ENCODE measurements around the gene HLA-DQA1.
"Not testable (repeated sequence)": the region's sequence is repeated elsewhere in the genome, so short reads cannot be mapped to it uniquely, and the experiment has no call there.

HLA-DQA1 gene

DNA sequence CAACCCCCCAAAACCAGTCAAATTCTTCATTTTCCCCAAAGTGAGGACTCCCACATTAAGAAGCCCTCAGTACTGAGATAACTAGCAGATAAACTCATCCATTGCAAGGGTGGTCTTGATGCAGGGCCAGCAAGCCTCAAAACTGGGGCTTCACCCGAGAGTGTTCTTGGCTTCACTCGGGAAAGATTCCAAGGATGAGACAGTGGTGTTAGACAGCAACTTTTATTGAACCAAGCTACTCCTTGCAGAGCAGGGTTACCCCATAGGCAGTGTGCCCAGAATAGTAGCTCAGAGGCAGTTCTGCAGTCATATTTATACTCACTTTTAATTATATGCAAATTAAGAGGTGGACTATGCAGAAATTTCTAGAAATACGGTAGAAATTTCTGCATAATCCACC lies 15.8 kb upstream of the HLA-DQA1 start:
- DNase-seq (ENCODE audit: low spot score) (no peak), FAIRE-seq (no peak)

DNA sequence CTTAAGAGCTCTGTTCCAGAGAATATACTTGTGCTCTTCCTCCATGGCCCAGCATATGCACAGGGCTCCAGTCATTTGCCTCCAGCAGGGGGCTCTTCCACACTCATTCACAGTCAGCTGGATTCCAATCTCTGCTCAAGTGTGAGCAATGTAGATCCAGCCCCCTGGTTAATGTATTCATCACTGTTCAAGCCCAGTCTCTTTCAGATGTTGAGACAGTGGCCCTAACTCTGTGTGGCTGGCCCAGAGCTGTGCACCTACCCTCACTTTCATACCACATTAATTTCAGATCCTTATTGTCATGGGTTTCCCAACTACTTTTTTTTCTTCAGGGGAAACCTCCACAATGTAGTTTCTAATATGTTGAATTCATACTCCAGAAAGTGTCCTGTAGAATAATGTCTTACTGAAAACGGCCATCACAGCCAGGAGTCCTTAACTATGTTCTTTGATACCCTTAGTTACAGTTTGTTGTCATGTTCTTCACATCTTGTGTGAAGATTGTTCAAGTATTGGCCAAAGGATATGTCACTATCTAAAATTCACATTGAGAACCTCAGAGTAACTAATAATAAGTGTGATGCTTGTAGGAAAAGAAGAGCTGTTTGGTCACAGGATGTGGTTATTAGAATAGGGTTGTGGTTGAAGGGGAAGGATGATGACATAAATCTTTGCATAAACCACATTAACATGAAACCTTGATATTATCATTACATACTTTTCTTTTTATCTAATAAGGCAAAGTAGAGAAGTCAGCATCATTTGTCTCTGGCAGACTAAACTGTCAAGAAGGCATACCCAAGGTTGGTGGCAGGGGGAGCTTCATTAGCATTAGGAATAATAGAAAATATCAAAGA lies 14.4 kb upstream of the HLA-DQA1 start:
- DNase-seq (ENCODE audit: low spot score): peak; percentile 18

DNA sequence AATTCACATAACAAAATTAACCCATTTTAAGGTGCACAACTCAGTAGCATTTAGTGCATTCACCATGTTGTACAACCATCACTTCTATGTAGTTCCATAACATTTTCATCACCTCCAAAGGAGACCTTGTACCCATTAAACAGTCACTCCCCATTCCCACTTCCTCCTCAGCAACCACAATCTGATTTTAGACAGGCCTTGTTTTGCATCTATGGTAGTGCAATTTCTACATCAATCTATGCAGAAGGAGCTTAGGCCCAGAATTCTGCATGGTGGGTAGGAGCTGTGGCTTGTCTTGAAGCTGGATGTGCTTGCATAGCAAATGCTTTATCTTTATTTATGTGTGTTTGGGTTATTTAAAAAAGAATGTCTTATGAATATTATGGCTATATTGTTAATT lies 13.5 kb upstream of the HLA-DQA1 start:
- FAIRE-seq (no peak), DNase-seq (ENCODE audit: low spot score) (no peak)

More for the DNA sequence above, 14.4 kb upstream of the HLA-DQA1 start:
- no peak for FAIRE-seq

DNA sequence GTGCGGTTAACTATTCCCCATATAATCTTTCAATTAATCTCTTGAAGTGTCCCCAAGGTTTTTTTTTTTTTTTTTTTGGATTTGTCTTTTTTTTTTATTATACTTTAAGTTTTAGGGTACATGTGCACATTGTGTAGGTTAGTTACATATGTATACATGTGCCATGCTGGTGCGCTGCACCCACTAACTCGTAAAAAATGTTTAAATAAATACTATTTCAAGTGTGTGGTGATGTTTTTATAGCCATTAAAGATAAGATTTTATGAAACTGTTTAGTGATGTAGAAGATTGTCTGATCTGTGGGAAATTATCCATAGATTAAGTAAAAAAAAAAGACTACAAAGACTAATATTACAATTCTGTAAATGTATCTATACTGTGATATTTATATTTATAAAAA lies 12.6 kb upstream of the HLA-DQA1 start:
- FAIRE-seq: no peak
- no peak for DNase-seq (ENCODE audit: low spot score)

GRCh38 chr6:32625137-32625536 lies 12.1 kb upstream of the HLA-DQA1 start:
- DNase-seq (ENCODE audit: low spot score) (no peak), FAIRE-seq (no peak)

- DNase-seq (ENCODE audit: low spot score): no peak
- FAIRE-seq: no peak
Observed at GRCh38 chr6:32627249-32627648, 10.0 kb upstream of the HLA-DQA1 start.

DNA sequence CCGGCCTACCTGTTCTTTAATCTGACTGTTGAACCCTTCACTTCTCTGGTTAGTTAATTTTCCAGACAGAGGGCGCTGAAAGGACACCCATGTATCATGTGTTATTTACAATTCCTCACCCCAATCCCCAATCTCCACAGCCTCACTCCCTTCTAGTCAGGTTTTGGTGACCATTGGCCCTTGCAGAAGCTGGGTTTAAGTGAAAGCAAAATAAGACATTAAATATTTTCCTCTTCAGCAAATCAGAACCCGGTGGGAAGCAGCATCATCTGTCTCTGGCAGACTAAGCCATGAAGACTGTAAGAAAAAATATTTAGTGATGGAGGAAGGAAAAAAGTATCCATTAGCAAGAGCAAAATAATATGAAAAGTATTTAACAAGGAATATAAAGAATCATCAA lies 9.4 kb upstream of the HLA-DQA1 start:
- no peak for FAIRE-seq
- no peak for DNase-seq (ENCODE audit: low spot score)

GRCh38 chr6:32629793-32630192 lies 7.4 kb upstream of the HLA-DQA1 start:
- FAIRE-seq: not testable (repeated sequence)

DNA sequence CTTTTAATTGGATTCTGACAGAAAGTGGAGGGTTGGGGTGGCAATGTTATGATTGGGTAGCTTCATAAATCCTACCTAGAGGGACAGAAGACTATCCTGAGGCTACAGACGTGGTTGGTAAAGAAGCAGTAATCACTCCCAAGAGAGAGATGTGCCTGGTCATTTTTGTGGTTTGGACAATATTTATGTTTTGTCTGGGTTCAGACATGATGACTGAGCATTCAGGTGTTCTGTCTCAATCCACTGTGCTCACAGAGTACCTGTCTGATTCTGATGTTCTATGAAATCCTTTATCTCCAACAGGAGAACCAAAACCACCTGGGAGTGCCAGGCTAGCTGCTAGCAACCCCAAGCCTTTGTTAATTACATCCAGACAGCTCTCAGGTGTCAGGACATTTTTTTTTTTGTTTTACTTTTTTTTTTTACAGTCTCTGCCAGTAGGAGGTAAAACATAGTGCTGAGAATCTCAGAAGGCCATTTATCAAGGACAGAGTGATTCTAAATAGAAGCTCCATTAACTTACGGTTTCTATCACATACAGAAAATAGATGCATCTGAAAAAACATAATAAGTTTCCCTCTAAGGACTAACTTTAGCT lies 1.6 kb upstream of the HLA-DQA1 start:
- DNase-seq (ENCODE audit: low spot score): no peak
- FAIRE-seq: no peak

More at GRCh38 chr6:32629793-32630192, 7.4 kb upstream of the HLA-DQA1 start:
- not testable (repeated sequence) for DNase-seq (ENCODE audit: low spot score)

DNA sequence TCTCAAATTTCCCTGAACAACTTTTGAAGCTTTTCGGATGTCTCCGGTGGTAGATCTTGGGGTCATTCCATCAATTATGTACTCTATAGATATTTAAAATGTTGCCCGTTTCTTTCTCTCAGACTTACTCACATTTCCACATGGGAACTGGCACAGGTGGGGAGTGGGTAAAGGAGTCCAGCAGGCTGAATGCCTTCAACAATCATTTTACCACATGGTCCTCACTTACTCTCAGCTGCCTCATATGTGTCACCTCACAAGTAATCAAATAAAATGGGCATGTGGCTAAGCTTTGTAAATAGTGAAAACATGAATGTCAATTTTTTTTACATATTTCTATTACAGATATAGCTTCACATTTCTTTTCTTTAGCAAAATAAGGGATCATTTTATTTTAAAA lies 677 bp downstream of the HLA-DQA1 start:
- DNase-seq (ENCODE audit: low spot score) (no peak), FAIRE-seq (no peak)

- FAIRE-seq (no peak), DNase-seq (ENCODE audit: low spot score) (no peak)
Observed at GRCh38 chr6:32638532-32639219, 1.5 kb downstream of the HLA-DQA1 start.

DNA sequence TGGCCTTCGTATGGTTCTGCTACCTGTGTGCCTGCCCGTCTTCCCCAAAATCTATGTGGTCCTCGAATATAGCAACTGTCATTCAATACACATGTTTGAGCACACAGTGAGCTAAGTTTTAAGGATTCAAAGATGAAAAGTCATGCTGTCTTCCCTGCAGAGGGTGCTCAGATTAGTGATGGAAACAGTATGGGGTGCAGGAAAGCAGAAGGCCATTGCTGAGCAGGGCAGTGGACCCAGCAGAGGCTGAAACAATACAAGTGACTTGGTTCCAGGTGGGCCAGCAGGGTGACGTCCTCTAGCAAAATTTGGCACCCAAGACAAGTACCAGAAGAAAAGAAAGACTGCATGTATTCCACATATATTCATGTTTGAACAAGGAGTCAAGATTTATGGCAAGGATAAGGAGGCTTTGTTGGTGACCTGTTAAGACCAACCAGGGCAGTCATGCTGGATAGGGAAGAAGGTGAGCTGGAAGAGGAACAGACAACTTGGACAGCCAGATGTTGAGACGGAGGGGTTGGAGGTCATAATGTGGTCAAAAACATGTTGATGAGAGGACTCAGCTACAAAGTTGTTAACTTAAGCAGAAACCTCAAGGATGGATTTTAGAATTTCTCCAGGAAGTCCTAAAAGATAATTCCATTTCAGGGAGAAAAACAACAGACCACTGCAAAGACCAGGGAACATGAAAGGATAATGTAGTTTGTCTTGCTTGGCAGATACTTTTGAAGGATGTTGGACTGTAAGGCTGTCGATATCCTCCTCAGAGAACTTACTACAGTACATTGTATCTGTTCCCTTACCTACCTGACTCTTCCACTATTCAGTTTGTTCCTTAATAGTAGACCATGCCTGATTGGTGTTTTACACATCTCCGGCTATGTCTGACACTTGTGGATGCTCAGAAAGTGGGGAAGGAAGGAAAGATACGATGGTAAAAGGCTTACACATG lies 2.5 kb downstream of the HLA-DQA1 start:
- no peak for DNase-seq (ENCODE audit: low spot score)
- FAIRE-seq: no peak

GRCh38 chr6:32641122-32641521 lies 3.9 kb downstream of the HLA-DQA1 start:
- no peak for FAIRE-seq
- DNase-seq (ENCODE audit: low spot score): no peak

GRCh38 chr6:32641785-32642719 lies 4.8 kb downstream of the HLA-DQA1 start:
- not testable (repeated sequence) for FAIRE-seq; DNase-seq (ENCODE audit: low spot score)

DNA sequence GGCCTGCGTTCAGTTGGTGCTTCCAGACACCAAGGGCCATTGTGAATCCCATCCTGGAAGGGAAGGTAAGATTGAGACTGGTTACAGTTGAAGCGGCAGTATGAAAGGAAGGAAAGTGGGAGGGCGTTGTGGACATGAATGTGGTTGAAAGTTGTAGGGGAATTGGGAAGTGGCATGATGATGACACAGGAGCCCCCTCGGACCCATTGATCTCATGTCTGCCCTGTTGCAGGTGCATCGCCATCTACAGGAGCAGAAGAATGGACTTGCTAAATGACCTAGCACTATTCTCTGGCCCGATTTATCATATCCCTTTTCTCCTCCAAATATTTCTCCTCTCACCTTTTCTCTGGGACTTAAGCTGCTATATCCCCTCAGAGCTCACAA lies 5.5 kb downstream of the HLA-DQA1 start:
- FAIRE-seq: no peak
- no peak for DNase-seq (ENCODE audit: low spot score)

GRCh38 chr6:32643904-32644303 lies 6.7 kb downstream of the HLA-DQA1 start:
- no peak for FAIRE-seq
- DNase-seq (ENCODE audit: low spot score): no peak

- DNase-seq (ENCODE audit: low spot score) (no peak), FAIRE-seq (no peak)
Observed at GRCh38 chr6:32645047-32645703, 8.0 kb downstream of the HLA-DQA1 start.

DNA sequence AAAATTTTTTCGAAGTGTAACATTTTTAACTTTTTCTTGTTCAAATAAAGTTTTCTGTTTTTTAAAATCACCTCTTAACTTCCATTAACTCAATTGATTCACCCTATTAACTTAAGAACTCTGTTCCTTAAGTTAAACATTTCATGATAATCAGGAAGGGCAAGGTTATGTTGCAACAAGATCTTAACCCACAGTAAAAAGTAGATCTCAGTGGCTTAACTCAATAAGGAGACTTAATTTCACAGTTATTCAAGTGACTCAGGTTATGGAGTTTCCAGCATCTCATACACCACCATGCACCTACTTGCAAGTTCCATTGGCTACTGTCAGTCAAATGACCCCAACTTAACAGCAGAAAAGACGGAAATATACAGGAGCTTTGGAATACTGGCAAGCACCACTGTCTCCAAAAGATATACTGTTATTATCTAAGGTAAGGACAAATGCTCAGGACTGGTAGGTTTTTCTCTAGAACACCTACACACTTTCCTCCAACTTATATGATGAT lies 18.1 kb downstream of the HLA-DQA1 start:
- DNase-seq (ENCODE audit: low spot score) (no peak), FAIRE-seq (no peak)

DNA sequence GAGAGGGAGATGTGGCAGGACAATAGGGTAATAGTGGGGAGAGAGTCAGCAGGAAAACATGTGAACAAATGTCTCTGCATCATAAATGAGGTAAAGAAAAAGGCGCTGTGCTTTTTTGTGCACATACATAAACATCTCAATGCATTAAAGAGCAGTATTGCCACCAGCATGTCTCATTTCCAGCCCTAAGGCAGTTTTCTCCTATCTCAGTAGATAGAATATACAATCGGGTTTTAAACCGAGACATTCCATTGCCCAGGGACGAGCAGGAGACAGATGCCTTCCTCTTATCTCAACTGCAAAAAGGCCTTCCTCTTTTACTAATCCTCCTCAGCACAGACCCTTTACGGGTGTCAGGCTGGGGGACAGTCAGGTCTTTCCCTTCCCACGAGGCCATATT lies 20.1 kb downstream of the HLA-DQA1 start:
- FAIRE-seq; DNase-seq (ENCODE audit: low spot score): not testable (repeated sequence)
